Colonic mucosa (tissue), 4 donors: ENCODE results near the gene ZBTB48. TPM values are rescaled to one million over a fixed set of nuclear protein-coding genes. Genes with fewer than 3 reads are reported as not detected.
"Not testable (repeated sequence)": the region's sequence is repeated elsewhere in the genome, so short reads cannot be mapped to it uniquely, and the experiment has no call there.

Experiments
- DNase-seq: peaks from one replicate; pipeline ENCODE4 v3.0.0-alpha.2; 2020
- H3K27ac ChIP-seq: fragments of 200-600 bp; one replicate; pipeline ENCODE4 v1.8.0; 2021
- H3K27me3 ChIP-seq: fragments of 200-600 bp; one replicate; pipeline ENCODE4 v1.8.0; 2021
- H3K36me3 ChIP-seq: fragments of 200-600 bp; one replicate; pipeline ENCODE4 v1.8.0; 2021
- H3K4me1 ChIP-seq: fragments of 200-600 bp; one replicate; pipeline ENCODE4 v1.8.0; 2021; ENCODE audit warnings: mild to moderate bottlenecking
- H3K4me3 ChIP-seq: fragments of 200-600 bp; one replicate; pipeline ENCODE4 v1.8.0; 2021
- H3K9ac ChIP-seq, 2 donors: one replicate each; pipeline ENCODE4 v1.7.0; 2013; ENCODE audit warnings: control low read depth in 2 of 2, low read depth in 2 of 2, low read length in 2 of 2
- H3K9me3 ChIP-seq: fragments of 200-600 bp; one replicate; pipeline ENCODE4 v1.8.0; 2021
- intact Hi-C: fragments of 100-400 bp; cut with DNase I; formaldehyde crosslinking; loops from one replicate; pipeline ENCODE4 v1.14.1; 2022
- total RNA-seq, 2 donors: library from RNA; stranded (reverse); fragmentation: NEBNext Ultra II Directional in 1 of 2; extraction: Animal tissue kit (Norgen Biotek cat#: 25700) in 1 of 2; gene quantifications; one replicate each; pipeline ENCODE4 v1.2.1, GENCODE V29; 2021
- TF ChIP-seq, protein P1 (sequence below): fragments of 200-600 bp; IDR thresholded peaks from one replicate; pipeline ENCODE4 v1.8.0; 2022; ENCODE audit warnings: antibody characterized with exemption, mild to moderate bottlenecking
- donor health status: healthy.
- donor health status: DM: no; HTN: no; CAD: no.
- donor health status: DM: no; HTN: no; CAD: no.

The ZBTB48 gene
- total RNA-seq, 2 donors from 2014 or later = 37.0 to 44.5 TPM

DNA sequence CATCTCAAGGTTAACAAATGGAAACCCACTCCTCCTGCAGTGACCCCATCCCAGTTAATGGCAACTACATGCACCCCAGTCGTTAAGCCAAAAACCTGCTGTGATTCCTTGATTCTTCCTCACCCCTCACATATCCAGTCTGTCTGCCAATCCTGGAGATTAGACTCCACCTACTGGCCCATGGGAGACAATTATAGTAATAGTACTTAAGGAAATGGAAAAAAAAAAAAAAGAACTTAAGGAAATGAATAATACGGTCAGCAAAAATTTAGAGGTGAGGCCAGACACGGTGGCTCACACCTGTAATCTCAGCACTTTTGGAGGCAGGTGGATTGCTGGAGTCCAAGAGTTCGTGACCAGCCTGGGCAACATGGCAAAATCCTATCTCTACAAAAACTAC lies 32.5 kb upstream of the ZBTB48 start:
- H3K9me3 ChIP-seq = no peaks in the 10 kb centered on the region
- TF ChIP-seq, protein P1, sequence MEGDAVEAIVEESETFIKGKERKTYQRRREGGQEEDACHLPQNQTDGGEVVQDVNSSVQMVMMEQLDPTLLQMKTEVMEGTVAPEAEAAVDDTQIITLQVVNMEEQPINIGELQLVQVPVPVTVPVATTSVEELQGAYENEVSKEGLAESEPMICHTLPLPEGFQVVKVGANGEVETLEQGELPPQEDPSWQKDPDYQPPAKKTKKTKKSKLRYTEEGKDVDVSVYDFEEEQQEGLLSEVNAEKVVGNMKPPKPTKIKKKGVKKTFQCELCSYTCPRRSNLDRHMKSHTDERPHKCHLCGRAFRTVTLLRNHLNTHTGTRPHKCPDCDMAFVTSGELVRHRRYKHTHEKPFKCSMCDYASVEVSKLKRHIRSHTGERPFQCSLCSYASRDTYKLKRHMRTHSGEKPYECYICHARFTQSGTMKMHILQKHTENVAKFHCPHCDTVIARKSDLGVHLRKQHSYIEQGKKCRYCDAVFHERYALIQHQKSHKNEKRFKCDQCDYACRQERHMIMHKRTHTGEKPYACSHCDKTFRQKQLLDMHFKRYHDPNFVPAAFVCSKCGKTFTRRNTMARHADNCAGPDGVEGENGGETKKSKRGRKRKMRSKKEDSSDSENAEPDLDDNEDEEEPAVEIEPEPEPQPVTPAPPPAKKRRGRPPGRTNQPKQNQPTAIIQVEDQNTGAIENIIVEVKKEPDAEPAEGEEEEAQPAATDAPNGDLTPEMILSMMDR = no peak
- no peak overlapping the region for H3K9ac ChIP-seq
- no peaks in the 10 kb centered on the region for H3K4me1 ChIP-seq
- no peak for DNase-seq
- H3K4me3 ChIP-seq = no peak overlapping the region
- intact Hi-C loops = no loop called here
- no peak overlapping the region for H3K27ac ChIP-seq
- no peaks in the 10 kb centered on the region for H3K27me3 ChIP-seq
- peaks cover 3% of the 10 kb centered on the region for H3K36me3 ChIP-seq

DNA sequence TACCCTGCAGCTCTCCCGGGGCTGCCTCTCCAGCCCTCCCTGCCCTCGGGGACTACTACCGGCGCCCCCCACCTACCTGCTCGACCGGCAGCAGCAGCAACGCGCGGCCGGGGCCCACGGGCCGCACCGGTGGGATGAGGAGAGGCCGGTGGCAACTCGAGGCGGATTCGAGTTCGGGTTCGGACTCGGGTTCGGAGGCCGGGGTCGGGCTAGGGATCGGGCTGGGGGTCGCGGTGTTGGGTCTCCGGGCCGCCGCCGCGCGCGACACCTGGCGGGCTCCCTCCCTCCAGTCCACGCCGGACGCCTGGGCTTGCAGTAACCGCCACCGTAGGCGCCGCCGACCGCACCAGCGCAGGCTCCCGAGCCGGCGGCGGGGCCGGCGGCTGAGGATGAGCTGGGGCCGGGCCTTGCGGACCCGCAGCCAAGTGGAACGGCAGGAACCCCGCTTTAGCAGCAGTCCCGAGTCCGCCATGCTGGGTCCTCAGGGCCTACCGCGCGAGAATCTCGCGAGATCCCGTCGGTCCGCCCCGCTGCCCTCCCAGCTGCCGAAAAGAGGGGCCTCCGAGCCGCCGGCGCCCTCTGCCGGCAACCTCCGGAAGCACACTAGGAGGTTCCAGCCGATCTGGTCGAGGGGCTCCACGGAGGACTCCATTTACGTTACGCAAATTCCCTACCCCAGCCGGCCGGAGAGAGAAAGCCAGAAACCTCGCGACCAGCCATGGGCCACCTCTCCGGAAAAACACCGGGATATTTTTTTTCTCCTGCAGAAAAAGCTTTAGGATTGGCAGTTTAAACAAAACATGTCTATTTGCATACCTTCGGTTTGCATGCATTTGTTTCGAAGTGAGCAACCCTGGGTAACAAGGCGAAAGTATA lies 25.5 kb upstream of the ZBTB48 start, which contains the start of gene NOL9:
Gene NOL9, minus strand, starts transcription at position 483 of the 876 bp plus-strand sequence. Its CDS starts 11 bp downstream, at position 472.
- Histone ChIP-seq H3K4me1 (peaks cover 3% of the 10 kb centered on the region), H3K9me3 (no peaks in the 10 kb centered on the region), H3K36me3 (no peaks in the 10 kb centered on the region), H3K27ac (peak within 1 kb of the TSS; percentile 36), H3K27me3 (no peaks in the 10 kb centered on the region), H3K9ac (peak within 1 kb of the TSS; percentile 90 to 98), H3K4me3 (peak within 1 kb of the TSS; percentile 100)
- intact Hi-C loops = loop anchor here (10.0 kb wide), 1 partner anchor 81 kb away; no protein-coding TSS in a partner anchor
- TF ChIP-seq, protein P1 = peak; percentile 93
- DNase-seq = peak; percentile 94

DNA sequence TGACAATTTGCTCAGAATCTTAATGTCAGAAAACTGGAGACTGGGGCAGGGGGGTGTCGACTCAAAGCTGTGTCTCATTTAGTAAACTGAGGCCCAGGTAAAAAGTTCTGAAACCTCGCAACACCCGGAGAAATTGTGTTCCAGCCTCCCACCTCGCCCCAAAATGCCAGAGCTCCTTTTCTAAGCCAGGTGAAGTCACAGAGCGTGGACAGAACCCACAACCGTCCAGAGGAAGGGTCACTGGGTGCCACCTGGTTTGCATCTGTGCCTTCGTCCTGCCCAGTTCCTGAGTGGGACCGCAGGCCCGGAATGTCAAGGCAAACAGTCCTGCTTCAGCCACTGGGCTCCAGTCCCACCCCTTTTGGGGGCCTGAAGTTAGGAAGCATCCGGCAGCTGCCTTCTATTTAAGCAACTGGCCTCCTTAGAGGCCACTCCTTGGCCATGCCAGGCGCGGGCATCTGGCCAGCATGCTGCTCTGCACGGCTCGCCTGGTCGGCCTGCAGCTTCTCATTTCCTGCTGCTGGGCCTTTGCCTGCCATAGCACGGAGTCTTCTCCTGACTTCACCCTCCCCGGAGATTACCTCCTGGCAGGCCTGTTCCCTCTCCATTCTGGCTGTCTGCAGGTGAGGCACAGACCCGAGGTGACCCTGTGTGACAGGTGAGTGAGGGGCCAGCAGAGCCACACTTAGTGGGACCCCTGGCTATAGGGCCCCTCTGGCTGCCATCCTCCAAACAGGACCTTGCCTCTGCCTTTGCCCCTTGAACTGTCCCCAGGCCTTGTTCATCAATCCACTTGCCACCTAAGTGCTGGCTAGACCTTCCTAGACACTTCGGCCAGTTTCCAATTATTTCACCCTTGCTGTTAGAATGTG lies 24.7 kb upstream of the ZBTB48 start, which contains the start of gene TAS1R1:
Gene TAS1R1, plus strand, starts transcription at position 401 of the 872 bp plus-strand sequence. Its CDS starts 67 bp downstream, at position 468.
- peak within 1 kb of the TSS; percentile 36 for H3K27ac ChIP-seq
- no peak for DNase-seq
- peak within 1 kb of the TSS; percentile 100 for H3K4me3 ChIP-seq

DNA sequence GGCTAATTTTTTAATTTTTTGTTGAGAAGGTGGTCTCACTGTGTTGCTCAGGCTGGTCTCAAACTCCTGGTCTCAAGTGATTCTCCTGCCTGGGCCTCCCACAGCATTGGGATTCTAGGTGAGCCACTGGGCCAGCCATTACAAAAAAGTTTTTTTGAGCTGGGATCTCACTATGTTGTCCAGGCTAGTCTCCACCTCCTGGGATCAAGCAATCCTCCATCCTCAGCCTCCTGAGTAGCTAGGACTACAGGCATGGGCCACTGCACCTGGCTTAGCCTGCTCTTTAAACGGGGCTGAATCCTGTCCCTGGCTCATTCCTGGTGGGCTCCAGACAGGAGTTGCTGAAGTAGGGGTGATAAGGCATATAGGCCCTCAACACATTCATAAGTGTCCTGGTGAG lies 22.2 kb upstream of the ZBTB48 start:
- Histone ChIP-seq H3K4me3 (no peak overlapping the region), H3K4me1 (peaks cover 3% of the 10 kb centered on the region), H3K9me3 (no peaks in the 10 kb centered on the region), H3K36me3 (no peaks in the 10 kb centered on the region), H3K27ac (no peak overlapping the region), H3K27me3 (no peaks in the 10 kb centered on the region), H3K9ac (no peak overlapping the region)
- TF ChIP-seq, protein P1 = no peak
- no peak for DNase-seq
- intact Hi-C loops = loop anchor here (10.0 kb wide), 1 partner anchor 77 kb away; no protein-coding TSS in a partner anchor

More for the DNA sequence above, 24.7 kb upstream of the ZBTB48 start, which contains the start of gene TAS1R1:
- Histone ChIP-seq H3K36me3 (no peaks in the 10 kb centered on the region), H3K9me3 (no peaks in the 10 kb centered on the region), H3K9ac (peak within 1 kb of the TSS; percentile 90 to 98), H3K27me3 (no peaks in the 10 kb centered on the region), H3K4me1 (peaks cover 3% of the 10 kb centered on the region)
- TF ChIP-seq, protein P1 = no peak
- intact Hi-C loops = loop anchor here (10.0 kb wide), 1 partner anchor 80 kb away; no protein-coding TSS in a partner anchor

DNA sequence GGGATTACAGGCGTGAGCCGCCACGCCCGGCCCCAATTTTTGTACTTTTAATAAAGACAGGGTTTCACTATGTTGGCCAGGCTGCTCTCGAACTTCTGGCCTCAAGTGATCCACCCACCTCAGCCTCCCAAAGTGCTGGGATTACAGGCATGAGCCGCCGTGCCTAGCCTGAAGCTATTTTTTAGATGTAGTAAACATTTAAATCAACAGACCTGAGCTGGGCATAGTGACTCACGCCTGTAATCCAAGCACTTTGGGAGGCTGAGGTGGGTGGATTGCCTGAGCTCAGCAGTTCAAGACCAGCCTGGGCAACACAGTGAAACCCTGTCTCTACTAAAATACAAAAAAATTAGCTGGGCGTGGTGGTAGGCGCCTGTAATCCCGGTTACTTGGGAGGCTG lies 20.6 kb upstream of the ZBTB48 start:
- not testable (repeated sequence) for H3K9me3 ChIP-seq, DNase-seq, H3K4me3 ChIP-seq, H3K27me3 ChIP-seq, H3K27ac ChIP-seq, H3K9ac ChIP-seq, H3K36me3 ChIP-seq, H3K4me1 ChIP-seq
- intact Hi-C loops = loop anchor here (10.0 kb wide), 1 partner anchor 76 kb away; no protein-coding TSS in a partner anchor
